HG03103 (cell line): ENCODE results near the gene CYP26C1.

Experiments used
- ATAC-seq: cut with Tn5 transposase; IDR thresholded peaks from one replicate; pipeline ENCODE4 v1.9.1; 2021; ENCODE audit warnings: low read depth; ENCODE audit not compliant: unreplicated experiment

CYP26C1 gene

DNA sequence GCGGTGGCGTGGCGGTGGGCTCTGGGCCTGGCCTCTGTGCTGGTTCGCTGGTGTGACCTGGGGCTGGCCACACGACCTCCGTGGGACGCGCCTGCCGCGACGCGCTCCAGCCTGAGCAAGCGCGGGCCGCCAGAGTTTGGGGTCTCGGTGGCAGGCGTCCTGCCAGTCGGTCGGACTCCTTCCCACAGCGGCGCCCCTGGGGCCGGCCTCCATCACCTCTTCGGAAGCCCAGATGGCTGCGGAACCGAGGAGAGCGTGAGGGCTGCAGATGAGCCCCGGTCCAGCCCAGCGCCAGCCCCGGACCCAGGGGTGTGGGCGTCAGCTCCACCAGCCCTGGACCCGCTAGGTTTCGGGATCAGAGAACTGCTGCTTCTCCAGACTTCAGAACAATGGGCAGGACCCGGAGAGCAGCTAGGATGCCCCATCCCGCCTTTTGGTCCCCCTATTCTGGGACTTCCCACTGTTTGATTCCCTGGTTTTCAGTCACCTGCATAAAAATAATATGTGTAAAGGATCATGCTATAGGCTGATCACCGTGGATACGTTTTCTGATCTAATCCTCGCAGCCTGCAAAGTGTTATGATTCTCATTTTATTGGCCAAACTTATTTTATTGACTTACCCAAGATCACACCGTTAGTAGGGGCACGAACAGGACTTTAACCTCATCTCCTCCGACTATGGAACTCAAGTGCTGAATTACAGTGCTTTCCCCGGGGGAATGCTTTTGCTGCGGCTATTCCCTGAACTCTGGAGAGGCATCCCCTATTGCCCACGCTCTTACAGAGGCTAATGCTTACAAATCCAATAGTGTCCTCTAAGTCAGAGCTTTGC, 2.8 kb downstream of the CYP26C1 start:
- no peak for ATAC-seq

DNA sequence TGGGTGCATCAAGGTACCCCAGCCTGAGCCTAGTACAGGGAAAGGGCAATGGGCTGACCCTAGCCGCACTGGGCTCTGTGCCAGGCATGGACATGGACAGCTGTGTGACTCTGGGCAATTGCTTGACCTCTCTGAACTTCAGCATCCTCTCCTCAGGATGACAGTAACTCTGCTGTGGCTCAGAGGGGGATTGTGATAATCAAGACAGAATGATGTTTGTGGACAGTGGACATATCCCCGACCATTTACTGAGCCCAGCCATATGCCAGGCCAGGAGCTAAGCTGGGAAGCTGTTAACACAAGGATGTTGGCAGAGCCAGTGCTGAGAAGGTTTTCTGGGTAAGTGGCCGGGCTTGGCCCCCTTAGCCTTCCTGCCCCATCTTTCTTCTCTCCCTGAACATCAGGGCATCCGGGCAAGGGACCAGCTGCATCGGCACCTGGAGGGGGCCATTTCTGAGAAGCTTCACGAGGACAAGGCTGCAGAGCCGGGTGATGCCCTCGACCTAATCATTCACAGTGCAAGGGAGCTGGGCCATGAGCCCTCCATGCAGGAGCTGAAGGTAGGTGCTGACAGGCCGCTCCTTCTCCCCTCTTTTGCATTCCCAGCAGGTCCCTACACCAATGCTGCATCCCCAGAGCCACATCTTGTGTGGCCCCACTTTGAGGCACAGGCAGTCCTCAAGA, 3.5 kb downstream of the CYP26C1 start:
- ATAC-seq: no peak

DNA sequence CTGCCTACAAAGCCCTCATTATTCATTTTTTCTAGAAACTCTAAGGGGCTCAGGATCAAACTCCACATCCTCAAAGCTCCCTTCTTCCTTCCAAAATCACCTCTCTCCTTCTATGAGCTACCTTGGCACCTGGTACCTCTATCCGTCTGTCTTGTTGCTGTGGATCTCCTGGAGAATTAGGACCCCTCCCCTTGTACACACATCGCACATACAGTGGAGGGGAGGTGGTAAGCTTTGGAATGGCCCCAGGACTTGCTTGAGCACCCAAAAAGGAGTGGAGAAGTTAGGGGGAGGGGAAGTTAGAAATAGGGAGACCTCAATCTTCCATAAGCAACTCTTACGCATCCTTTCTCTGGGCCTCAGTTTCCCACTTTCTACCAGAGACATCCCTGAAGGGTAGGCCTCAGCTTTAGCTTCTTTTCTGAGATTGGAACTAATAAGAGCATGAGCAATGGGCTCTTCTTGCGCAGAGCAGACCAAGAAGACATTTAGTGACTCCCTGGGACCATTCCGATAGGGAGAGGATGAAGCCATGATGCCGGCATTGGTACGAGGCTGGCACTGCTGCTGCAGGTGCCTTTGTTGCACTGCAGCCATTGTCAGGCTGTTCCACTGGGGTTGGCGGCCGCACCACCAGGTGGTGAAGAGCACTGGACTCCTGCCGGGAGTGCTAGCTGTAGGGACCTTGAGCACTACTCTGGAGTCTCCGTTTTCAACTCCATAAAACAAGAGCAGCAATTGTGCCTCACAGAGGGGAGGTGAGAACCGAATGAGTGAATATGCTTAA, 4.5 kb downstream of the CYP26C1 start:
- no peak for ATAC-seq

DNA sequence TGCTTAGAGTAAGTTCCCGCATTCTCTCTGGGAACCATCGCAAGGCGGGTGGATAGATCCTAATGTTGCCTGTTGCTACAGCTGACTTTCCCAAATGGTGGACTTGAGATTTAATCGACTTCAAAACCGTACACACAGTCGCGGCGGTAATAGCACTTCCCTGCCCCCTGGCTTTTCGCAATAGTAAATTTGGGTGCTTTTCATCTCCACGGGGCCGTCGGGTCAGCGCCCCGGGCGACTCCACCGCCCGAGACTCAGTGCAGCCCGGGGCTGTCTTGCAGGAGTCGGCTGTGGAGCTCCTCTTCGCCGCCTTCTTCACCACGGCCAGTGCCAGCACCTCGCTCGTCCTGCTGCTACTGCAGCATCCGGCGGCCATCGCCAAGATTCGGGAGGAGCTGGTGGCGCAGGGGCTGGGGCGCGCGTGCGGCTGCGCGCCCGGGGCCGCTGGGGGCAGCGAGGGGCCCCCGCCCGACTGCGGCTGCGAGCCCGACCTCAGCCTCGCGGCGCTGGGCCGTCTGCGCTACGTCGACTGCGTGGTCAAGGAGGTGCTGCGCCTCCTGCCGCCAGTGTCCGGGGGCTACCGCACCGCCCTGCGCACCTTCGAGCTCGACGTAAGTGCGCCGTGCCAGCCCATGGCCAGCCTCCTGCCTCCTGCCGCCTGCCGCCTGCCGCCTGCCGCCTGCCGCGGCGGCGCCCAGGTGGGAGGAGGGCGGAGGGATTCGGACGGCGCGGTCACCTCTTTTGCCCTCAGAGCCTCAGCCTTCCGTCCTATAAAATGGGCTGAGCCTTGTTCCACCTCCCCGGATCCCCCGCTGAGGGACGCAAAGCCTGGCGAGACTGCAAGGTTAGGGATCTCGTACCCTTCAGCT, 5.3 kb downstream of the CYP26C1 start:
- ATAC-seq: no peak

DNA sequence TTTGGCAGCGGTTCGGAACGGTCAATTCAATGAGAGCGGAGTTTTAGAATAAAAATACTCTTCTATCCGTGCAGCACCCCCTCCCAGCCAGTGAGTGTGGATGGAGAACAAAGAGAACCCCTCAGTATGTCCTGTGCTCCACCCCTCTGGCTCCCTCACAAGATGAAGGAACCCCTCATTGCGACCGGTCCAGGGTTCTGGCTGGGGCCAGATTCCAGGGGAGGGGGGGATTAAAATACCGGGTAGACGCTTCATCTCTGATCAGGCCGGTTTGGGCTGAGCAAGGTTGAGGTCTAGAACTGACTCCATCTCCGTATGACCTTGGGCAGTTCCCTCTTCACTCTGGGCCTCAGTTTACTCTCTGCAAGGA, 5.9 kb downstream of the CYP26C1 start:
- ATAC-seq: no peak

DNA sequence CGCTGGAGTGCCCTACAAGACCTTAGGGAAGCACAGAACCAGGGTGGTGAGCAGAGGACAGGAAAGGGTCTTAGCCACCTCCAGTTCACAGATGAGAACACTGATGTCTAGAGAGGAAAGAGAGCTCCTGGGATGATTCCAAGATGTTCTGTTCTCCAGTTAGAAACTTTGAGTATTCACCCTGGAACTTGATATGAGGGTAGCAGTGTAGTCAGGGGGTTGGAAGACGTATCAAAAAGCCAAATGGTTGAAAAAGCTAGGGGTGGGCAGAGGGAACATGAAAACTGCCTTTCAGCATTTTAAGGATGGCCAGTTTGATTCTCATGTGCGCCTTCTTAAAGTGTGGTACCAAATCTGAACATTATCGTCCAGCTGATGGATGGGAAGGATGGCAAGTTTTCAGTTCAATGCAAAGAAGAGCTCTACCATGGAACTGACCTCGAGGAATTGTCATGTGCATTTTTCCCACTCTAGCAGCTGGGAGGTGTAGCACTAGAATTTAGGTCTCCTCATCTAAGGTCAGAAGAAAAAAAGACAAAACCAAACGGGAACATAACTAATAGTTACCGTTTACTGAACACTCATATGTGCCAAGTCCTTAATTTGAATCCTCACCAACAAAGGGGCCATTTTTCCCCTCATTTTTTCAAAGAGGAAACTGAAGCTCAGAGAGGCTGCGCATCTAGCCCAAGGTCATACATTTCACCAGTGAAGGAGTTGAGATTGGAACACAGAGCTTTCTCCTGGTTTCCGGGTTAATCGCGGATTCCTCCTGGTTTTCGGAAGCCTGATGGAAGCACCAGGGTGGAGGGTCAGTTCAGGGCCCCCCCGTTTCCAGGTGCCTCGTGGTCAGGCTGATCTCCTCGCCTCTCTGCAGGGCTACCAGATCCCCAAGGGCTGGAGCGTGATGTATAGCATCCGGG, 7.1 kb downstream of the CYP26C1 start:
- no peak for ATAC-seq

DNA sequence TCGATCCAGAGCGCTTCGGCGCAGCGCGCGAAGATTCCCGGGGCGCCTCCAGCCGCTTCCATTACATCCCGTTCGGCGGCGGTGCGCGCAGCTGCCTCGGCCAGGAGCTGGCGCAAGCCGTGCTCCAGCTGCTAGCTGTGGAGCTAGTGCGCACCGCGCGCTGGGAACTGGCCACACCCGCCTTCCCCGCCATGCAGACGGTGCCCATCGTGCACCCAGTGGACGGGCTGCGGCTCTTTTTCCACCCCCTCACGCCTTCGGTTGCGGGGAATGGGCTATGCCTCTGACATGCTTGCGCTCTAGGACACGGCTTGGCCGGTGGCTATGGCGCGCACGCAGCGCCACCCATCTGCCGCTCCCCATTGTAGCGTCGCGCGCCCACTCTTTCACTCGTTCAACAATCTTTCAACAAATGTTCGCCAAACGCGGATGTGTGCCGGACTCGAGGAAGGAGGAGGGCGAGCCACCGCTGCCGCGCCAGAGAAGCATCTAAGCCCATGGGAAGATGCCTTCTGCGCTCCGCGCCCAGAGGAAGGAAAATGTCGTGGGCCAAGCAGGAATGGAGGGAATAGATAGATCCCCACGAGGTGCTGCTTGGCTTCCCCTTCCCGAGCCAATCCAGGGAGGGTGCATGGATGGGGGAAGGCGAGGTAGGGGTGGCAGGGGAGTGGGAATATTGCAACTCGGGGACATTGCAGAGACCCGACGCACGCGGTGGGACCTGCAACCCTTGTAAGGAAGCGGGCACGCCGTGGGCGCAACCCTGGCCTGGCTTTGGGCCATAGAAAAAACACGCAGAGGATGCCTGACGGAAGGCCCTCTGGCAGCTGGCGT, 8.0 kb downstream of the CYP26C1 start:
- no peak for ATAC-seq

DNA sequence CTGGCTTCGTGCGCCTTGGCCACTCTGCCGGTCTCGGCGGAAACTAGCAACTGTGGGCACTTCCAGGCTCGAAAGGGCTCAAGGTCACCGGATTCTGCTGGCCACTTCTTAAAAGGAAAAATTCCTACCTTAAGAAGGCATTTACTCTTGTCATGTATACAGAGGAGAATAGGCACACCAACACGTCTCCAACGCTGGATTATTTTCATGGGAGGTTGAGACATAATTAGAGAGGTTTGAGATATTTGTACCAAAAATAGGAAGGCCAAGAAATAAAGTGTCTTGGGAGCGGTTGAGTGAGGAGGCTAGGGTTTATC, 8.6 kb downstream of the CYP26C1 start:
- no peak for ATAC-seq

DNA sequence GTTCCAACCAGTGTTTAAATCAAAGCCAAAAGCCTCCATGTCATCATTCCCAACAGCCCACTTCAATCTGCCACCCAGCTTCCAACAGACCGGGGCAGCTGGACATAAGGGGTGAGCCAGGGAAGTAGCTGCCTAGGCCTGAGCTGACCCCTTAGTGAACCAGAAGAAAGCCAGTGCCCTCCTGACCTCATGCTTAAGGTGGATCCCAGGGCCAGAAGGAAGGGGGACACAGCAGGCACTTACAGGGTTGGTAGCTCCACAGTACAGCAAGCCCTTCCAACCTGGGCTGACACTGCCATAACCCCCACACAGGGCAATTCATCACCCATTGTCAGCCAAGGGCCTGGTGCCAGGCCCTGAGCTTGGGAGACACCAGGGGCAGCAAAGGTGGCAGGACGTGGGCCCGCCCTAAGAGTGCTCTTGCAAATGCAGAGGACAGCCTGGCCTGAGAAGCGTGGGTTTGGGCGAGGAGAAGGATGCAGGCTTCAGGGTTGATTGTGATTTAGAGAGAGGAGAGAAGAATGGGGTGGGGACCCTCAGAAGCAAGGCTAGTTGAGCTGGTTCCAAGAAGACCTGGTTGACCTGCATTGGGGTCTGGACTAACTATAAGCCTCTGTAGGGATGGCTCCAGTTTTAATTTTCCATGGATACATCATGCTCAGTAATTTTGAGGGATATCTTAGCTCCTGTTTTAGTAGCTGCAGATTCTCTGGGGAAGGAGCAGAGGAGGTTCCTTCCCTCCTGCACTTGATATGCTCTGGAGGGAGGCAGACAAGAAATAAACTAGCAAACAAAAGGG, 10.0 kb downstream of the CYP26C1 start:
- no peak for ATAC-seq

DNA sequence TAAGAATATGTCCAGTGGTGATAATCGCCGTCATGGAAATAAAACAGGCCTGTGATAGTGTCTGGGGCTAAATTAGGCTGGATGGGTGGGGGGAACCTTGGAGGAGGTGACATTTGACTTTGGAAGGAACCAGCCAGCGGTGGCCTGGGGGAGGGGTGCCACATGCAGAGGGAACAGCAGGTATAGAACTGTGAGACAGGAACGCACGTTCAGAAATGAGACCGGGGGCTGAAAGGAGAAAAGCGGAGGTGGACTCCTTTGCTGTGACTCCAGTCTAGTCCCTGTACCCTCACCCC, 10.5 kb downstream of the CYP26C1 start:
- no peak for ATAC-seq

DNA sequence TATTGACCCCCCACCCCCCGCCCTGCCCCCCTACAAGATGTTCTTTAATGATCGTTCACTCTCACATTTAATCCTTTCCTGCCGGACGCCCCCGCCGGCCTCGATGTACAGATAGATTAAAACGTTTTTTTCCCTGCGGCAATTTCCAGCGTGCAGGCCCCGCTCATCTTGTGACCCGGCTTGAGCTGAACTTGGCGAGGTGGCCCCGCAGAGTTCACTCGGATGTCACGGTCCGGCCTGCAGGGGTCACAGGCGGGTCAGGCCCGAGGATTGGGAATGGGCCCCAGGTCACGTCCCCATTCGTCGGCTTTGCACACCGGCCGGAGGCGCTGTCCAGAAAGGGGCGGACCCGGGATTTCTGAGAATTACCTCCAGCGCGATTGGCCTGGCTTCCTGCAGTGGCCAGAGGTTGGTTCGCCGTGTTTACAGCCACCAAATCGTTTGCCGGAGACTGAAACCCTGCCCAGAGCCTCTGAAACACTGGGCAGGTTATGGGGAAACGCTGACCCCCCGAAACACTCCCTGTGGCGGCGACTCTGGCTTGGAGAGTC, 11.2 kb downstream of the CYP26C1 start:
- ATAC-seq: no peak

DNA sequence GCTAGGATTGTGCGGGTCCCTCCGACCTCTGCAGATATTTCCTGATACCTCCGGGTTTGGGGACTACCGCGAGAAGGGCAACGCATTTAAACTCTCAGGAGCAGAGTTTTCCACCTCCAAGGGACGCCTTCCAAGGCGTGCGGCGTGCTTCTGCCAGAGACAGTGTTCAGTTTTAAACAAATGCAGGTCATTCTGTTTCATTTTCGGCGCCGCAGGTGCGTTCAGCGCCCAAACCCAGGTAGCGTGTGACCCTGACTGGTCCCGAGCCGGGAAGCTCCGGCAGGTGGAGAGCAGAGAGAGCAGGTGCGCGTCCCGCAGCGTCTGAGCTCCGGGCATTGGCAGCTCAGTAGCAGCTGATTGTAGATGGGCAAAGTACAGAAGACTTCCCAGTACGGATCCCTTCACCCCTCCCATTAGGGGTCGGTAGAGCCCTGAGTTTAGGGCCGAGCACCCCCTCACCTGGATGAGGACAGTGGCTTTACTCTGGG, 11.7 kb downstream of the CYP26C1 start:
- no peak for ATAC-seq

DNA sequence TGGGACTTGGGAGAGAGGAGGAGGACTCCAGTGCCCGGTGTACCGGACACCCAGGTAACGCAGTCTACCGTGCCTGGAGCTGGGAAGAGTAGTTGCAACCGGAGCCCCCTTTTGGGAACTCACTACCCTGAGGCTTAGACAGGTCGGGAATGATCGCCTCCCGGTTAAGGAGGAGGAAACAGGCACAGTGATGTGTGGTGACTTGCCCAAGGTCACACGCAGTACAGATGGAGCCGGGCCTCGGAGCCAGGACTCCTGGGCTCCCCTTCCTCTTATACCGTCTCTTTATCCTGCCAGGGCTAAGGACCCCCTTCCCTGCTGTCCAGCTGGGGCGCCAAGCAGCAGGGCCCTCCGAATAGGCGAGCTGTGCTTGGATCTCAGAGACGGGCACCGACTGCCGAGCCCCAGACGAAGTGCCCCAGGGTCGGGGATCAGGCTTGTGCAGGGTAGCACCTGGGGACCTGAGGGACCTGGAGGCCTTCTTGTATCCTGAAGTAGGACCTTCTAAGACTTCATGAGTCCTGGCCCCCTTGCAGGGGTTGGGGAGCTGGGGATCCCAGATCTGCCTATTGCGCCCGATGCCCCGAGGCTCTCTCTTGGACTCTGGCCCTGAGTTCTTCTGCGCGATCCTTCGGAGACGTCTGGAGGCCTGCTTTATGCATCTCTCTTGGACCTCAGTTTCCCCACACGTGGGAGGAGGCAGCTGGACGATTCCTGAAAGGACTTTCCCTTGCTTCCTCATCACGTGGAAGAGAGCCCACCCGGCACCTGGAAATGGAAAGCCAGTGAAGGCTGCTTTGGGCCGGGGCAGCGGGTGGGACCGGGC, 12.3 kb downstream of the CYP26C1 start:
- ATAC-seq: no peak

DNA sequence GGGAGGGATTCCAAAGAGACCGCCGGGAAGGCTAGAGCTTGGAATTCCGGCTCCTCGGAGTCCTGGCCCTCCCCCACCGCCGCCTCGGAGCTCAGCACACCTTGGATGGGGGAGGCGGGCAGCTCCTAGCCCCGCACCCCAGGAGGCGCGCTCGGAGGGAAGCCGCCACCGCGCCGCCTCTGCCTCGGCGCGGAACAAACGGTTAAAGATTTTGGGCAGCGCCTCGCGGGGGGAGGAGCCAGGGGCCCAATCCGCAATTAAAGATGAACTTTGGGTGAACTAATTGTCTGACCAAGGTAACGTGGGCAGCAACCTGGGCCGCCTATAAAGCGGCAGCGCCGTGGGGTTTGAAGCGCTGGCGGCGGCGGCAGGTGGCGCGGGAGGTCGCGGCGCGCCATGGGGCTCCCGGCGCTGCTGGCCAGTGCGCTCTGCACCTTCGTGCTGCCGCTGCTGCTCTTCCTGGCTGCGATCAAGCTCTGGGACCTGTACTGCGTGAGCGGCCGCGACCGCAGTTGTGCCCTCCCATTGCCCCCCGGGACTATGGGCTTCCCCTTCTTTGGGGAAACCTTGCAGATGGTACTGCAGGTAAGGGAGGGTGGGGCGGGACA, 13.0 kb downstream of the CYP26C1 start, which contains the start of gene CYP26A1:
Gene CYP26A1, plus strand, starts transcription at position 355 of the 608 bp plus-strand sequence. Its CDS starts 42 bp downstream, at position 397.
- ATAC-seq: no peak

DNA sequence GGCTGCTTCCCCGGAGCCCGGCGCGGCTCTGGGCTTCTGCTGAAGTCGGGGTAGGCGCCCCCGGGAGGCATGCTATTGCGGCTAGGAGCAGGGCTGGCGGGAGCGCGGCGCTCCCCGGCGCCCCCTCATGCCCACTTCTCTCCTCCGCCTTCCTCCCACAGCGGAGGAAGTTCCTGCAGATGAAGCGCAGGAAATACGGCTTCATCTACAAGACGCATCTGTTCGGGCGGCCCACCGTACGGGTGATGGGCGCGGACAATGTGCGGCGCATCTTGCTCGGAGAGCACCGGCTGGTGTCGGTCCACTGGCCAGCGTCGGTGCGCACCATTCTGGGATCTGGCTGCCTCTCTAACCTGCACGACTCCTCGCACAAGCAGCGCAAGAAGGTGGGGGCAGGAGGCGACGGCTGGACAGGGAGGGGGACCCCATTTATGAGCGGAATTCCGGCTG, 13.6 kb downstream of the CYP26C1 start:
- ATAC-seq: no peak
